Prostate gland (tissue), 2 donors: Measurements from ENCODE around the gene CSF2.

Experiments used
- CTCF ChIP-seq, 4 experiments: fragments of 200-600 bp in 2 of 4; fragments of 450-650 bp in 2 of 4; sonication (generic) in 2 of 4; IDR thresholded peaks; 1 replicate in 3 of 4; 2 replicates in 1 of 4; pipeline ENCODE4 v1.5.1; 2016 to 2019; ENCODE audit warnings: antibody characterized with exemption in 4 of 4, mild to moderate bottlenecking in 2 of 4, moderate library complexity in 2 of 4
- POLR2A ChIP-seq: fragments of 450-650 bp; IDR thresholded peaks from one replicate; pipeline ENCODE4 v1.6.1; 2016; ENCODE audit warnings: antibody characterized with exemption, mild to moderate bottlenecking
- POLR2AphosphoS5 ChIP-seq: sonication (generic); formaldehyde crosslinking; IDR thresholded peaks from one replicate; pipeline ENCODE4 v1.6.1; 2017; ENCODE audit warnings: antibody characterized with exemption

GRCh38 chr5:132033122-132033521 is 40.5 kb upstream of the CSF2 start:
- TF ChIP-seq CTCF (IDR thresholded peaks at IDR 0.05) (no peak), POLR2A (no peak), POLR2AphosphoS5 (no peak)
